Trophoblast cell (in vitro differentiated cells and primary cell): Measurements from ENCODE around the gene SLC12A8.

Source experiments
- DNase-seq, 2 donors: peaks; one replicate each; pipeline ENCODE4 v3.0.0-alpha.2; 2016
- H2AFZ ChIP-seq: 2 replicates; pipeline ENCODE4 v1.6.1; 2013; ENCODE audit warnings: low read length, moderate library complexity, mild to moderate bottlenecking; ENCODE audit not compliant: insufficient read depth, poor library complexity
- H2AK5ac ChIP-seq: 2 replicates; pipeline ENCODE4 v1.6.1; 2013; ENCODE audit warnings: mild to moderate bottlenecking, low read length
- H2BK120ac ChIP-seq: 2 replicates; pipeline ENCODE4 v1.6.1; 2013; ENCODE audit warnings: low read length, mild to moderate bottlenecking, moderate library complexity; ENCODE audit not compliant: insufficient read depth, poor library complexity
- H2BK12ac ChIP-seq: 2 replicates; pipeline ENCODE4 v1.6.1; 2013; ENCODE audit warnings: mild to moderate bottlenecking, low read length, moderate library complexity
- H2BK5ac ChIP-seq: 2 replicates; pipeline ENCODE4 v1.6.1; 2013; ENCODE audit warnings: low read length, low read depth, moderate library complexity, mild to moderate bottlenecking; ENCODE audit not compliant: poor library complexity
- H3K14ac ChIP-seq: 2 replicates; pipeline ENCODE4 v1.6.1; 2013; ENCODE audit warnings: mild to moderate bottlenecking, low read length
- H3K18ac ChIP-seq: 2 replicates; pipeline ENCODE4 v1.6.1; 2013; ENCODE audit warnings: mild to moderate bottlenecking, low read length
- H3K23ac ChIP-seq: 2 replicates; pipeline ENCODE4 v1.6.1; 2013; ENCODE audit warnings: low read length
- H3K27ac ChIP-seq: 2 replicates; pipeline ENCODE4 v1.5.1; 2013; ENCODE audit warnings: low read depth, mild to moderate bottlenecking, inconsistent platforms, low read length, moderate library complexity
- H3K27me3 ChIP-seq: 2 replicates; pipeline ENCODE4 v1.6.1; 2013; ENCODE audit warnings: inconsistent platforms, mild to moderate bottlenecking, low read length, moderate library complexity; ENCODE audit not compliant: insufficient read depth
- H3K36me3 ChIP-seq, 2 experiments: 1 replicate in 1 of 2; 2 replicates in 1 of 2; pipeline ENCODE4 v1.6.1; 2013; ENCODE audit warnings: low read length in 2 of 2, mild to moderate bottlenecking in 2 of 2, moderate library complexity in 1 of 2; ENCODE audit not compliant: insufficient read depth in 2 of 2, control insufficient read depth in 1 of 2
- H3K4ac ChIP-seq: 2 replicates; pipeline ENCODE4 v1.6.1; 2013; ENCODE audit warnings: low read depth, mild to moderate bottlenecking, low read length, moderate library complexity
- H3K4me1 ChIP-seq, 2 experiments: 1 replicate in 1 of 2; 2 replicates in 1 of 2; pipeline ENCODE4 v1.6.1; 2013; ENCODE audit warnings: low read length in 2 of 2, mild to moderate bottlenecking in 2 of 2, moderate library complexity in 1 of 2; ENCODE audit not compliant: insufficient read depth in 2 of 2, control insufficient read depth in 1 of 2
- H3K4me2 ChIP-seq: 2 replicates; pipeline ENCODE4 v1.6.1; 2013; ENCODE audit warnings: inconsistent platforms, mild to moderate bottlenecking, low read length, moderate library complexity
- H3K4me3 ChIP-seq: 2 replicates; pipeline ENCODE4 v1.5.1; 2013; ENCODE audit warnings: mild to moderate bottlenecking, low read depth, low read length, inconsistent platforms
- H3K79me1 ChIP-seq: one replicate; pipeline ENCODE4 v1.6.1; 2013; ENCODE audit warnings: low read length
- H3K79me2 ChIP-seq: 2 replicates; pipeline ENCODE4 v1.6.1; 2013; ENCODE audit warnings: low read length, mild to moderate bottlenecking; ENCODE audit not compliant: control insufficient read depth, insufficient read depth, poor library complexity
- H3K9ac ChIP-seq: 2 replicates; pipeline ENCODE4 v1.6.1; 2013; ENCODE audit warnings: mild to moderate bottlenecking, low read length
- H3K9me3 ChIP-seq: 2 replicates; pipeline ENCODE4 v1.6.1; 2013; ENCODE audit warnings: low read depth, mild to moderate bottlenecking, control low read depth, inconsistent platforms, low read length; ENCODE audit not compliant: insufficient read depth
- H4K12ac ChIP-seq: 2 replicates; pipeline ENCODE4 v1.6.1; 2013; ENCODE audit warnings: low read depth, mild to moderate bottlenecking, low read length, moderate library complexity
- H4K8ac ChIP-seq: 2 replicates; pipeline ENCODE4 v1.6.1; 2013; ENCODE audit warnings: low read depth, mild to moderate bottlenecking, low read length, moderate library complexity
- H4K91ac ChIP-seq: one replicate; pipeline ENCODE4 v1.6.1; 2013; ENCODE audit warnings: low read depth, mild to moderate bottlenecking, low read length, moderate library complexity
- WGBS: extraction: QIAGEN DNeasy Blood & Tissue Kit; methylation state at CpG from one replicate; pipeline ENCODE4 v1.1.7; 2013; ENCODE audit warnings: missing lambda C conversion rate; ENCODE audit not compliant: insufficient read length, insufficient coverage; ENCODE audit errors: extremely low coverage; 5-methylcytosine and 5-hydroxymethylcytosine counted together

The SLC12A8 gene

GRCh38 chr3:125039131-125040100 is 173.1 kb downstream of the SLC12A8 start:
- no peak overlapping the region for H3K4me3 ChIP-seq

GRCh38 chr3:125037498-125038150 is 174.9 kb downstream of the SLC12A8 start:
- Histone ChIP-seq H3K4me1 (peaks cover 12 to 23% of the 10 kb centered on the region in 2 experiments), H4K8ac (no peak overlapping the region), H4K12ac (no peak overlapping the region), H2BK120ac (no peak overlapping the region), H2BK5ac (no peak overlapping the region), H3K18ac (peak overlapping the region; percentile 26), H3K4me2 (no peak overlapping the region), H3K23ac (peak overlapping the region; percentile 5), H3K4ac (peak overlapping the region; percentile 56), H3K27me3 (no peaks in the 10 kb centered on the region), H3K36me3 (no peaks in the 10 kb centered on the region), H2BK12ac (no peak overlapping the region), H4K91ac (no peak overlapping the region), H2AFZ (no peak overlapping the region), H3K79me2 (peaks cover 7% of the 10 kb centered on the region), H3K9ac (no peak overlapping the region), H3K4me3 (no peak overlapping the region), H2AK5ac (no peak overlapping the region), H3K9me3 (no peaks in the 10 kb centered on the region), H3K27ac (no peak overlapping the region), H3K14ac (no peak overlapping the region), H3K79me1 (peaks cover 13% of the 10 kb centered on the region)
- no CpG with 5 or more reads among the region's 2 CpGs for WGBS
- peak in 1 of 2 donors; percentile 26 for DNase-seq

More at GRCh38 chr3:125039131-125040100, 173.1 kb downstream of the SLC12A8 start:
- Histone ChIP-seq H3K23ac (no peak overlapping the region), H3K36me3 (no peaks in the 10 kb centered on the region), H3K4ac (peak overlapping the region; percentile 70), H3K27ac (peak overlapping the region; percentile 20), H4K8ac (no peak overlapping the region), H3K27me3 (no peaks in the 10 kb centered on the region), H4K91ac (no peak overlapping the region), H3K18ac (no peak overlapping the region), H2BK12ac (no peak overlapping the region), H3K79me2 (peaks cover 7% of the 10 kb centered on the region), H4K12ac (no peak overlapping the region), H3K9ac (no peak overlapping the region), H3K9me3 (no peaks in the 10 kb centered on the region), H3K14ac (no peak overlapping the region), H2AFZ (no peak overlapping the region), H2BK120ac (no peak overlapping the region), H3K79me1 (peaks cover 22% of the 10 kb centered on the region), H2AK5ac (no peak overlapping the region), H2BK5ac (no peak overlapping the region), H3K4me1 (peaks cover 21 to 33% of the 10 kb centered on the region in 2 experiments), H3K4me2 (peak overlapping the region; percentile 7)
- DNase-seq = no peak
- WGBS = no CpG with 5 or more reads among the region's 11 CpGs

- no peak overlapping the region for H3K27ac ChIP-seq
- no peaks in the 10 kb centered on the region for H3K9me3 ChIP-seq
- H3K14ac ChIP-seq = no peak overlapping the region
- no peak overlapping the region for H3K4me2 ChIP-seq
- no CpG with 5 or more reads among the region's 5 CpGs for WGBS
- H2BK5ac ChIP-seq = no peak overlapping the region
- H3K79me1 ChIP-seq = peaks cover 4% of the 10 kb centered on the region
- no peak overlapping the region for H3K4me3 ChIP-seq
- peaks cover 8 to 25% of the 10 kb centered on the region in 2 experiments for H3K4me1 ChIP-seq
- H2BK12ac ChIP-seq = no peak overlapping the region
- no peaks in the 10 kb centered on the region for H3K36me3 ChIP-seq
- no peak overlapping the region for H2AFZ ChIP-seq
- no peak overlapping the region for H3K9ac ChIP-seq
- H3K18ac ChIP-seq = no peak overlapping the region
- no peak overlapping the region for H4K91ac ChIP-seq
- H4K8ac ChIP-seq = no peak overlapping the region
- H4K12ac ChIP-seq = no peak overlapping the region
- no peak overlapping the region for H3K4ac ChIP-seq
- H3K79me2 ChIP-seq = peaks cover 3% of the 10 kb centered on the region
- no peak overlapping the region for H2AK5ac ChIP-seq
- DNase-seq = no peak
- no peak overlapping the region for H2BK120ac ChIP-seq
- no peak overlapping the region for H3K23ac ChIP-seq
- H3K27me3 ChIP-seq = no peaks in the 10 kb centered on the region
Measured at GRCh38 chr3:125035217-125035616, 177.3 kb downstream of the SLC12A8 start.

GRCh38 chr3:125033616-125034015 is 178.9 kb downstream of the SLC12A8 start:
- Histone ChIP-seq H3K4ac (no peak overlapping the region), H3K79me2 (peaks cover 3% of the 10 kb centered on the region), H2BK120ac (no peak overlapping the region), H4K91ac (no peak overlapping the region), H3K36me3 (peaks cover 6% of the 10 kb centered on the region in 2 experiments), H3K4me1 (peaks cover 3 to 15% of the 10 kb centered on the region in 2 experiments), H2BK12ac (no peak overlapping the region), H3K27ac (no peak overlapping the region), H3K14ac (no peak overlapping the region), H3K27me3 (no peaks in the 10 kb centered on the region), H2AK5ac (no peak overlapping the region), H3K4me3 (no peak overlapping the region), H3K9me3 (no peaks in the 10 kb centered on the region), H3K4me2 (no peak overlapping the region), H3K79me1 (peaks cover 1% of the 10 kb centered on the region), H2AFZ (no peak overlapping the region), H2BK5ac (no peak overlapping the region), H4K12ac (no peak overlapping the region), H4K8ac (no peak overlapping the region), H3K18ac (peak overlapping the region; percentile 41), H3K23ac (no peak overlapping the region), H3K9ac (no peak overlapping the region)
- no CpG with 5 or more reads among the region's 14 CpGs for WGBS
- DNase-seq = peak in 1 of 2 donors; percentile 71
